Midbrain (tissue), 1 donor: ENCODE results near the gene EXOC3.
A peak's percentile ranks its signal among the peaks of the same experiment; 100 is the strongest.
"Not testable (repeated sequence)": the region's sequence is repeated elsewhere in the genome, so short reads cannot be mapped to it uniquely, and the experiment has no call there.

Experiments
- DNase-seq: peaks from one replicate; lab custom pipeline; 2025; lab: John Stamatoyannopoulos, UW

EXOC3 gene

GRCh38 chr5:442335-443238 is at the start of gene EXOC3:
EXOC3 (plus strand) TSS chr5:443176; CDS start chr5:446206, 3,030 bp downstream.
- DNase-seq = peak; percentile 81

- DNase-seq = no peak
These were observed 49.1 kb upstream of the EXOC3 start for GRCh38 chr5:393846-394275.

DNA sequence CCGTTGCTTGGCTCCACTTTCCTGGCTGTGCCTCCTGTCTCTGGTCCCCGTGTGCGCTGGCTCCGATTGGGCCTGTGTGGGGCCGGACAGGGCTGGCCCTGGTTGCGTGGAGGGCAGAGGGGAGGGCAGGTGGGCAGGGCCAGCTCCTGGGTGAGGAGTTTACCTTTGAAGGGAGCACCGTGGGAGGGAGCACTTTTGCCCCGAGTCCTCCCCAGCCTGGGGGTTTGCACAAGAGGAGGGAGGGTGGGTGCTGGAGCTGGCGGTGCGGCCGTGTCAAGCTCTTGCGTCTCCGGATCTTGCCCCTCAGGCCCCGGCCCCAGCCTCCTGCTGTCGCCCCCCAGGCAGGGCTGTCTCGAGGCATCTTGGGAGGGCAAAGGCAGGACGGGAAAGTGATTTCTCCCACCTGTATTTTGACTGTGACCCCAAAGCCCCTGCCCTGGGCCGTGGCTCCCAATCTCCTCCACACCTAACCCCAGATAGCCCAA is 48.3 kb upstream of the EXOC3 start:
- DNase-seq = no peak

GRCh38 chr5:395156-395920 is 47.6 kb upstream of the EXOC3 start:
- no peak for DNase-seq

DNA sequence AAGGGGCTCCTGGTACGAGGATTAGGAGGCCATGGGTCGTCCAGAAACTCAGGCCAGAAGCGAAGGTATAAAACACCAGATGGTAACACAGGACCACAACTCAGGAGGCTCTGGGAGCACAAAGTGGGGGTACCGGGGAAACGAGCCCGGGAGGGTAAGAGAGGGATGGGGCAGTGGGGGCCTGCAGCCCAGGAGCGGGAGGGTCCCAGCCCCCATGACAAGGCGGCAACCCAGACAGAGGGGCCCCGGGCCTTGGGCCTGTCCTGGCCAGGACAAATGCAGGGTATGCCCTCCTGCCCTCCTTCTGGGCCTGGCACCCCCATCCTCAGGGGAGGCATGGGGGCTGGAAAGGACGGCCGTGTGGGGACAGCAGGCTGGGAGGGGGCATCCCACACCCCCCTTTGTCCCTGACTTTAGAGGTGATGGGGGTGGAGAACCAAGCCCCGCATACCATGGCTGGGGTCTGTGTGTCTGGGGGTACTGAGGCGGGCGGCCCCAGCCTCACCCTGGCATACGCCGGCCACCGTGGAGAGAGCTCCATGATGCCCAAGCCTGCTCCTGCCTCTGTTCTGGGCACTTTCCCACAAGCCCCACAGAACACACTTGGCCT is 47.0 kb upstream of the EXOC3 start:
- DNase-seq = no peak

DNA sequence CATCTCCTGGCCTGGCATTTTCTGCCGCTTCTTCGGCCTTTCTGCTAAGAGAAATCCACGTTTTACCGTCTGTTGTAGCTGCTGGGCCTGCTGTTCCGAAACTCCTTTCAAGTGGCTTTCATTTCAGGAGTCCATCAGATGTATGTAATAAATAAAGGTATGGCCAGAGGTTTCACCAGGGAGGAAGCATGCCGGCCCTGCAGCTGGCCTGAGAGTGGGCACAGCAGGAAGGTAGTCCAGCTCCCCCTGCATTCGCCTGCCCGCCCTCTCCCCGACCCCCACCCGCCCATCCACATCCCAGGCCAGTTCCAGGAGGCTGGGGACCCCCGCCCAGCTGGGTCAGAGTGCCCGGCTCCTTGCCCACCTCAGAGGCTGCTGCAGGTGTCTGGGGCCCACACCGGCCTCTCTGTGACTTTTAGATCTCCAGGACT is 46.4 kb upstream of the EXOC3 start:
- DNase-seq = no peak

GRCh38 chr5:398141-398474 is 44.9 kb upstream of the EXOC3 start:
- not testable (repeated sequence) for DNase-seq

DNA sequence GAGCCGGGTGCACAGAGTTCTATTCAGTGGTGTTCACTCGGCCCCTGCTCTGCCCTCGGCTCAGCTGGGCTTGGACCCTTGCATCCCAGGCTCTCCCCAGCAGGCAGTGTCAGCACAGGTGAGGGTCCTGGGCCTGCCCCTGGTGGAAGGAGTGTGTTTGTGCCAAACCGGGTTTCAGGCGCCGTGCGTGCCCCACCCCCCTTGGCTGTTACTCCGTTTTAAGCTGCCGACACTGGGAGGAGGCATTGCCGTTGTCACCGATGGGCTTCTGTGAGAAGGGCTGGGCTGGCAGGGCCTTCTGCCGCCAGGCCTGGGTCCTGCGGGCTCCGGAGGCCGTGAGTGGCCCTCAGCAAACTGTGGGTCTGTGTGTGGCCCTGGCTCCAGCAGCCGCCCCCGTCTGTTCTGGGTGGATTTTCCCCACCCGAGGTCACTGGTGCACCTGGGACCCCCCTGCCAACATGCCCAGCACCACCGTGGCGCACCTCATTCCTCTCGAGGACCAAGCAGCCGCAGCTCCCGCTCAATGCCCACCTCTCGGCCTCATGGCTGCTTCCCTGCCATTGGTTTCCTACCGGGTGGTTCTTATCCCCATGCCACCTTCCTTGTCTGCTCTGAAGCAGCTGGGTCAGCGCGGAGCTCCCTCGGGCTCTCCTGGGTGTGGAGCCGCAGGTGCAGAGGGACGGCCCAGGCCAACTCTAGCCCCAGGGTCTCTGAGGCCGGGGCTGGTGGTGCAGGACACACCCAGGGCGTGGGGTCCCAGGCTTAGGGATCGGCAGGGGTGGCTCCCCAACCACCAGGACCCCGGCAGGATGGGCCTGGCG is 44.3 kb upstream of the EXOC3 start:
- DNase-seq = no peak

DNA sequence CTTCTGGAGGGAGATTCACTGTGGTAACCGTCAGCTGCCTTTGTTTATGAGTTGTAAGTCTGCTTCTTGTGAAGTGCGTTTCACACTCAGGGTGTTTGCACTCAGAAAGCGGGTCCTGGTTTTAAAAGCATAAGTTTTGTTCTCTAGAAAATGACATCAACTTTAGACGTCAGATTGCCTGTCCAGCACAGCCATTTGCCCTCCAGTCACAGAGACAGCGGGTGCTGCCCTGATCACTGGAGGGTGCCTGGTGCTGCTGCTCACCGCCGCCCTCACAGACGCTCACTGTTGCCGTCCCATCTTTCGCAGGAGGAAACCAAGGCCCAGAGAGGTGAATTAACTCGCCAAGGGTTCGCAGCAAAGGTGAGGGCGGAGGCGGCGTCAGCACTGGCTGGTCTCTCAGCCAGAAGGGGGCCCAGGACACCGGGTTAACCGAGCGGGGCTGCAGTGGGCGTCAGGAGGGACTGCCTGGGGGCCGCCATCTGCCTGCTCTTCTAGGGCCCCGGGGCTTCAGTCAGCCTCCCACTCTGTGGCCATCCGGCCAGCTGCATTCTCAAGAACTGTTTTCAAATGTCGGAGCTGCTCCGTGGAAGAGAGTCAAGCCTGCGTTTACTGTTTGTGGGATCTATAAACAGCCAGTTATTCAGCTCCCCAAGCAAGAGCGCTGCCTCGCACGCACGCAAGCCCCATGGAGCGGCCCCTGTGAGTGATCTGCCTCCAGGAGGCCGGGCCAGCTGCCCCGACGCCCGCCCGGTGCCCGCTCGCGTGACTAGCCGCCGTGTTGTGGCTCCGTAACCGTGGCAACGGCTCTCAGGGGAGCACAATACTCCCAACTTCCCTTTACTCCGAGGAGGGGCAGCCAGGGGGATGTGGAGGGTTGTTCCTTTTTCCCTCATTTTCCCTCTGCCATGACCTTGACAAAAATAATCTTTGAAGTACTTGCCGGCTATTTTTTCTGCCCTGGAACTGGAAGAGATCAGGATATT is 43.4 kb upstream of the EXOC3 start:
- no peak for DNase-seq

DNA sequence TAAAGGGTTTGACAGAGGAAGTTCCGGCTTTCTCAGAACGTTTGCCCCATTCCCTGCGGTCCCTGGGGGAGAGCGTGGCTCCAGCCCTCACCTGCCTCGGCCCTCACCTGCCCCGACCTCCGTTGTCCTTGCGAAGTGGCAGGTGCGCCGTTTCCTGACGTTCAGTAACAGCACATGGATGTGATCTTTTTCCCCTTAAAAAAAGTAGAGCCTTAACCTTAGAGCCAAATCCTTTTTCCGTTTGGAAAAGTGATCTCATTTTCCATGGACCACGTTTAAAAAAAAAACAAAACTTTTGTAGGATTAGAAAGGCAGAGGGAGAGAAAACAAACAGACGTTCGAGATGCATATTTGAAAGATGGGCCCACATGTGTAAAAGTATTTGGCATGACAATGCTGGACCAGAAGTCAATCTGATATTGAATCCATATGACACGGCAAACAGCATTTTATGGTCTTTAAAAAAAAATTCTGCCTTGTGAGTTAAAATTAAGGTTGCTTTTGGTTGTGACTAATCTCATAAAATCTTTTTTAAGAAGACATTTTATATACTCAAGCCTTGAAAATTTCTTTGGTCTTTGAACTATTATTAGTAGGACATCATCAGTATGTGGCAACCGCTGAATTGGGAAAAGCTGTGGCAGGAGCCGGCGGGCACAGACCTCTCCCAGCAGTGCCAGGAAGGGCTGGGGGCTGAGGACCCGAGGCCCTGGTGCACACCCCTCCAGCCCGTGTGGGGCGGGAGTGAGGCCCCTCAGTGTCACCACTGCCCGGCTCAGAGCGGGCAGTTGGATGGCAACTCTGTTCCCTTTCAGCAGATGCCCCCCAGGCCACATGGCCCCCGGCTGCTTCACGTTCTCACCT is 42.5 kb upstream of the EXOC3 start:
- no peak for DNase-seq

GRCh38 chr5:401146-402034 is 41.6 kb upstream of the EXOC3 start:
- no peak for DNase-seq

DNA sequence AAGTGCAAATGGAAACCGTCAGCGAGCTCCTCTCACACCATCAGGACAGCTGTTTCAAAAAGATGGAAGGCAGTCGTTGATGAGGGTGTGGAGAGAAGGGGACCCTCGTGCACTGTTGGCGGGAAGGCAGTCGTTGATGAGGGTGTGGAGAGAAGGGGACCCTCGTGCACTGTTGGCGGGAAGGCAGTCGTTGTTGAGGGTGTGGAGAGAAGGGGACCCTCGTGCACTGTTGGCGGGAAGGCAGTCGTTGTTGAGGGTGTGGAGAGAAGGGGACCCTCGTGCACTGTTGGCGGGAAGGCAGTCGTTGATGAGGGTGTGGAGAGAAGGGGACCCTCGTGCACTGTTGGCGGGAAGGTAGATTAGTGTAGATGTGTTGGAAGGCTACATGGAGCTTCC is 40.8 kb upstream of the EXOC3 start:
- DNase-seq = not testable (repeated sequence)

DNA sequence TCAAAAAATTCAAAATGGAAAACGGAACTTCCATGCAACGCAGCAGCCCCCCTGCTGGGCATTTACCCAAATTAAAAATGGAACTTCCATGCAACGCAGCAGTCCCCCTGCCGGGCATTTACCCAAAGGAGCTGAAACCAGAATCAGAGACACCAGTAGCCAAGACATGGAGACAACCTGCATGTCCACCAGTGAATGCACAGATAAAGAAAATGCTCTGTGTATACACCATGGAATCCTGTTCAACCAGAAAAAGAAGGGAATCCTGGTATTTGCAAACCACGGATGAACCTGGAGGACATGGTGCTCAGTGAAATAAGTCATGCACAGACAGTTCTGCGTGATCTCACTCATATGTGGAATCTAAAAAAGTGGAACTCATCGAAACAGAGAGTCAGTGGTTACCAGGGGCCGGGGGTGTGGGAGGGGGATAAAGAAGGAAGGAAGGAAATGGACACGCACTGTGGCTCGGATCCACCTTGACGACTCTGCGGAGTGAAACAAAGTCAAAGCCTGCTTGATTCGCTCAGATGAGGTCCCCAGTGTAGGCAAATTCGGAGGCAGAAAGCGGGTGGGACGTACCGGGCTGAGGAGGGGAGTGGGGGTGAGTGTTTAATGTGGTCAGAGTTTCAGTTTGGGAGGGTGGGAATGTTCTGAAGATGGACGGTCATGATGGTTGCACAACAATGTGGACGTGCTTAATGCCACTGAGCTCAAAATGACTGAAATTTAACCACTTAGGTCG is 40.2 kb upstream of the EXOC3 start:
- DNase-seq = no peak

- no peak for DNase-seq
These were observed 39.0 kb upstream of the EXOC3 start for GRCh38 chr5:403995-404394.

- no peak for DNase-seq
These were observed 38.2 kb upstream of the EXOC3 start for GRCh38 chr5:404666-405241.

DNA sequence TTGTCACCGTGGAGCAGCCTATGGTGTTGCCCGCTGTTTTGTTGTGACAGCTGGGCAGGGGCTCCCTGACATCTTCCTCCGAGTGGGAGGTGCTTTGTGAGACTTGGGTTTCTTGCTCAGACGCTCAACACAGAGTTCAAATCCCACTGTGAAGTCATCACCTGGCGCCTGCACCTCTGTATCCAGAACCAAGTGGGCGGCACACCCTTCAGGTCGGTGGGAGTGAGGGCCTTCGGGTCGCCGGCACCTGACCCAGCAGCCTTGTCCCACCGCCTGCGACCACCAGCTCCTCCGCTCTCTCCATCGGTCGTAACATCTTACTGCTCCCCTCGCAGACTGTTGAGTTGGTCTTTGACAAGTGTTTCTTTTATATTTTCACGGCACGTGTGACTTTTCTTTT is 37.6 kb upstream of the EXOC3 start:
- no peak for DNase-seq

DNA sequence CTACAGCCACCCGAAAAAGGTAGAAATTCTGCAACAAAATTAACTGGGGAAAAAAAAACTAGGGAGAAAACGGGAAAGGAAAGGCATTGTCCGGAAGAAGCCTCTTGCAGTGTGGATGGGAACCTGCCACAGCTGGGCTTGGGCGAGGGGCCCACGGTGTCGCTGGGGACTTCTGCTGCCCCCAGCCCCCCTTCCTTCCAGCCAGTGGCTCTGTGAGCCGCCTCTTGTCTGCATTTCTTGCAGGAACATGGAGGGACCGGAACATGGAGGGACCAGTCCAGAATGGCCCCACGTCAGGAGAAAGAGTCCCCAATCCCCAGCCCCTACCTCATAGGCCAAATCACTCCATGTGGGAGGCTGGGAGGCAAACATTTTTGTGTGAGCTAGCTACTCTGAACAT is 36.9 kb upstream of the EXOC3 start:
- DNase-seq = no peak
